HCT116 (cell line): Measurements from ENCODE around the gene LYRM4. TPM values are rescaled to one million over a fixed set of nuclear protein-coding genes. Genes with fewer than 3 reads are reported as not detected.

Experiments used
- ATAC-seq: fragments of 200-7000 bp; cut with Tn5 transposase; 2 replicates; pipeline ENCODE4 v1.9.1; 2020; ENCODE audit warnings: mild to moderate bottlenecking, moderate library complexity
- BruUV-seq: library from RNA; stranded (reverse); fragments of 400-500 nt; replicated peaks from 2 replicates; lab custom pipeline; 2021; lab: Mats Ljungman, UMichigan
- CTCF ChIA-PET: fragments of 300-600 bp; sonication (Branson Sonifier 250); formaldehyde crosslinking; loops from one replicate; lab custom pipeline; 2021; ENCODE audit warnings: antibody characterized with exemption; lab: Charles Lee
- POLR2A ChIA-PET: fragments of 300-600, 350-600 bp; sonication (Branson Sonifier 250); formaldehyde crosslinking; loops from one replicate; lab custom pipeline; 2021; ENCODE audit warnings: antibody characterized with exemption; lab: Charles Lee
- RAD21 ChIA-PET, 2 experiments: fragments of 300-600 bp; sonication (Branson Sonifier 250); formaldehyde crosslinking; loops; one replicate each; lab custom pipeline; 2023; ENCODE audit warnings: low total read pairs in 2 of 2; ENCODE audit not compliant: uncharacterized antibody in 2 of 2, unreplicated experiment in 2 of 2, low non-redundant PET in 1 of 2; lab: Charles Lee
- DNase-seq: peaks from one replicate; pipeline ENCODE4 v3.0.0-alpha.2; 2010; ENCODE audit warnings: low read depth, low spot score
- H2AFZ ChIP-seq: fragments of 200-600 bp; shearing (Covaris generic), sonication (generic); 2 replicates; pipeline ENCODE4 v1.6.1; 2017; ENCODE audit warnings: low read depth, mixed run types, mixed read lengths, antibody characterized with exemption, low read length; ENCODE audit not compliant: poor library complexity, severe bottlenecking
- H3K27ac ChIP-seq: 2 replicates; pipeline ENCODE4 v1.5.1; 2012; ENCODE audit warnings: low read depth, low read length
- H3K27me3 ChIP-seq: fragments of 200-600 bp; sonication (generic); 2 replicates; pipeline ENCODE4 v1.6.1; 2016; ENCODE audit warnings: mixed run types, low read length, mixed read lengths; ENCODE audit not compliant: insufficient read depth
- H3K36me3 ChIP-seq, 2 experiments: fragments of 200-500 bp in 1 of 2; fragments of 200-600 bp in 1 of 2; sonication (Bioruptor generic) in 1 of 2; sonication (generic) in 1 of 2; 2 replicates each; pipeline versions ENCODE4 v1.5.1 to v1.6.1; 2014 to 2016; ENCODE audit warnings: low read length in 2 of 2, inconsistent platforms in 1 of 2, mixed read lengths in 1 of 2, mixed run types in 1 of 2; ENCODE audit not compliant: insufficient read depth in 2 of 2, control insufficient read depth in 1 of 2
- H3K4me1 ChIP-seq, 2 experiments: fragments of 200-600 bp in 1 of 2; sonication (generic) in 1 of 2; 2 replicates each; pipeline versions ENCODE4 v1.5.1 to v1.6.1; 2012 to 2017; ENCODE audit warnings: low read length in 2 of 2, inconsistent platforms in 1 of 2, mild to moderate bottlenecking in 1 of 2, mixed read lengths in 1 of 2, mixed run types in 1 of 2, moderate library complexity in 1 of 2; ENCODE audit not compliant: insufficient read depth in 2 of 2, control insufficient read depth in 1 of 2
- H3K4me2 ChIP-seq: fragments of 200-600 bp; sonication (generic); 2 replicates; pipeline ENCODE4 v1.6.1; 2017; ENCODE audit warnings: mixed run types, low read length, mixed read lengths
- H3K4me3 ChIP-seq, 2 experiments: fragments of 200-600 bp in 1 of 2; sonication (generic) in 1 of 2; replicated peaks in 1 of 2; 2 replicates each; pipeline ENCODE4 v1.5.1; 2011 to 2016; ENCODE audit warnings: low read length in 2 of 2, control low read depth in 1 of 2, low read depth in 1 of 2, mild to moderate bottlenecking in 1 of 2, mixed read lengths in 1 of 2, mixed run types in 1 of 2
- H3K79me2 ChIP-seq: fragments of 200-600 bp; sonication (generic); 2 replicates; pipeline ENCODE4 v1.6.1; 2017; ENCODE audit warnings: mild to moderate bottlenecking, mixed run types, low read length, moderate library complexity, mixed read lengths; ENCODE audit not compliant: insufficient read depth
- H3K9ac ChIP-seq: fragments of 200-600 bp; sonication (generic); 2 replicates; pipeline ENCODE4 v1.6.1; 2016; ENCODE audit warnings: low read length, mixed read lengths
- H3K9me2 ChIP-seq: fragments of 200-600 bp; sonication (generic), shearing (Covaris generic); 2 replicates; pipeline ENCODE4 v1.6.1; 2017; ENCODE audit warnings: mixed run types, mild to moderate bottlenecking, moderate library complexity; ENCODE audit not compliant: insufficient read depth
- H3K9me3 ChIP-seq, 2 experiments: fragments of 200-500 bp in 1 of 2; fragments of 200-600 bp in 1 of 2; sonication (Bioruptor generic) in 1 of 2; sonication (generic) in 1 of 2; 2 replicates each; pipeline ENCODE4 v1.6.1; 2014 to 2017; ENCODE audit warnings: low read length in 2 of 2, mixed read lengths in 2 of 2, inconsistent platforms in 1 of 2, low read depth in 1 of 2, mild to moderate bottlenecking in 1 of 2, mixed run types in 1 of 2, moderate library complexity in 1 of 2; ENCODE audit not compliant: control insufficient read depth in 1 of 2, insufficient read depth in 1 of 2
- H4K20me1 ChIP-seq: fragments of 200-600 bp; sonication (generic), shearing (Covaris generic); 2 replicates; pipeline ENCODE4 v1.6.1; 2017; ENCODE audit warnings: mixed run types, mild to moderate bottlenecking, moderate library complexity; ENCODE audit not compliant: insufficient read depth
- CBX3 ChIP-seq: IDR thresholded peaks from 2 replicates; pipeline ENCODE4 v1.6.1; 2012; ENCODE audit warnings: low read depth
- EZH2phosphoT487 ChIP-seq: fragments of 200-600 bp; IDR thresholded peaks from 2 replicates; pipeline ENCODE4 v1.6.1; 2018; ENCODE audit warnings: antibody characterized with exemption, borderline replicate concordance
- POLR2A ChIP-seq: IDR thresholded peaks from 2 replicates; pipeline ENCODE4 v1.7.0; 2011; ENCODE audit warnings: borderline replicate concordance; ENCODE audit not compliant: insufficient read depth, insufficient read length; ENCODE audit errors: extremely low read depth
- RAD21 ChIP-seq: IDR thresholded peaks from 2 replicates; pipeline ENCODE4 v1.6.1; 2012; ENCODE audit warnings: low read depth, mild to moderate bottlenecking
- SIN3A ChIP-seq: IDR thresholded peaks from 2 replicates; pipeline ENCODE4 v1.6.1; 2012; ENCODE audit warnings: low read depth
- SRF ChIP-seq: IDR thresholded peaks from 2 replicates; pipeline ENCODE4 v1.6.1; 2012; ENCODE audit warnings: low read depth
- TCF7L2 ChIP-seq: IDR thresholded peaks from 2 replicates; pipeline ENCODE4 v1.7.0; 2011; ENCODE audit warnings: borderline replicate concordance, inconsistent platforms; ENCODE audit not compliant: insufficient read depth, insufficient read length; ENCODE audit errors: extremely low read depth
- YY1 ChIP-seq: IDR thresholded peaks from 2 replicates; pipeline ENCODE4 v1.6.1; 2011; ENCODE audit warnings: low read length, low read depth, moderate library complexity, mild to moderate bottlenecking; ENCODE audit not compliant: insufficient replicate concordance; ENCODE audit errors: extremely low read depth
- ZFX ChIP-seq: fragments of 450-650 bp; IDR thresholded peaks from 2 replicates; pipeline ENCODE4 v1.6.1; 2017
- intact Hi-C: fragments of 100-400 bp; cut with micrococcal nuclease; formaldehyde crosslinking; loops from 2 replicates; pipeline ENCODE4 v1.10.0; 2022
- total RNA-seq: library from RNA; stranded (reverse); gene quantifications from one replicate; pipeline ENCODE4 v1.2.1, GENCODE V29; 2021; ENCODE audit not compliant: unreplicated experiment
- TF ChIP-seq, protein P1 (sequence below), 3 experiments: fragments of 200-600 bp in 1 of 3; sonication (generic) in 1 of 3; IDR thresholded peaks in 2 of 3; conservative IDR thresholded peaks in 1 of 3; 2 replicates each; pipeline ENCODE4 v1.5.1; 2012 to 2017; ENCODE audit warnings: low read depth in 2 of 3, low read length in 2 of 3, antibody characterized with exemption in 1 of 3, borderline replicate concordance in 1 of 3, control low read depth in 1 of 3, mild to moderate bottlenecking in 1 of 3, mixed read lengths in 1 of 3, mixed run types in 1 of 3, moderate library complexity in 1 of 3; ENCODE audit not compliant: insufficient read depth in 1 of 3
- TF ChIP-seq, protein P2 (sequence below): IDR thresholded peaks from 2 replicates; pipeline ENCODE4 v1.6.1; 2012

The LYRM4 gene
- total RNA-seq, 1 experiment from 2014 or later, result 30.1 TPM

DNA sequence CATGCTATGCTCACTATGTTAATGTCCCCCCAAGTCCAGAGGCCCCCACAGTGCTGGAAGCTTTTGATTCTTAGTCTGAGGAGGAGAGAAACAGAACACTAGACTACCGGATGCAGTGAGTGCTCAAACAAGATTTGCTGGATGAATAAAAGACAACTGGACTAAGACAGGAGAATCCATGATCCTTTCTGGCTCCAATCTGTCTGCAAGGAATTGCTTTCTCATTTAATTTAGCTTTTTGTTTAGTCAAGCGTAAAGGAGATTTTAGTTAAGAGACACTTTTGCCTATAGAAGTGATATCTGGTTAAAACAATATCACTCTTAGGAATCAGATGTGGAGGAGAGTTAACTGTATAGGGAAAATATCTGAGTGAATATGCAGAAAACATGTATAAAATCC, 13.5 kb downstream of the LYRM4 start:
- DNase-seq (no peak), ATAC-seq (no peak)
- intact Hi-C loops, result no loop called here
- H3K9me3 ChIP-seq, result no peaks in the 10 kb centered on the region; a peak in 1 of 4 replicates
- CTCF ChIA-PET, result no interaction called here
- peaks cover 68% of the 10 kb centered on the region for H3K79me2 ChIP-seq
- RAD21 ChIA-PET, result interaction anchor here in 1 of 2 experiments (0.7 kb wide), 1 partner anchor 179 kb away, joined by 4 read pairs; no protein-coding TSS in a partner anchor
- POLR2A ChIA-PET, result no interaction called here
- H3K4me3 ChIP-seq, result no peak overlapping the region
- peaks cover 0 to 7% of the 10 kb centered on the region in 2 experiments; a peak in 1 of 4 replicates for H3K4me1 ChIP-seq
- H2AFZ ChIP-seq, result no peak overlapping the region
- BruUV-seq, result no TSS peak
- H4K20me1 ChIP-seq, result no peaks in the 10 kb centered on the region
- no peaks in the 10 kb centered on the region for H3K36me3 ChIP-seq
- no peak overlapping the region for H3K4me2 ChIP-seq
- H3K27ac ChIP-seq, result no peak overlapping the region
- H3K9me2 ChIP-seq, result no peaks in the 10 kb centered on the region
- TF ChIP-seq RAD21 (no peak), YY1 (no peak), POLR2A (no peak), TCF7L2 (no peak), ZFX (no peak), EZH2phosphoT487 (no peak), CBX3 (no peak), SRF (no peak), SIN3A (no peak)
- TF ChIP-seq, protein P1, sequence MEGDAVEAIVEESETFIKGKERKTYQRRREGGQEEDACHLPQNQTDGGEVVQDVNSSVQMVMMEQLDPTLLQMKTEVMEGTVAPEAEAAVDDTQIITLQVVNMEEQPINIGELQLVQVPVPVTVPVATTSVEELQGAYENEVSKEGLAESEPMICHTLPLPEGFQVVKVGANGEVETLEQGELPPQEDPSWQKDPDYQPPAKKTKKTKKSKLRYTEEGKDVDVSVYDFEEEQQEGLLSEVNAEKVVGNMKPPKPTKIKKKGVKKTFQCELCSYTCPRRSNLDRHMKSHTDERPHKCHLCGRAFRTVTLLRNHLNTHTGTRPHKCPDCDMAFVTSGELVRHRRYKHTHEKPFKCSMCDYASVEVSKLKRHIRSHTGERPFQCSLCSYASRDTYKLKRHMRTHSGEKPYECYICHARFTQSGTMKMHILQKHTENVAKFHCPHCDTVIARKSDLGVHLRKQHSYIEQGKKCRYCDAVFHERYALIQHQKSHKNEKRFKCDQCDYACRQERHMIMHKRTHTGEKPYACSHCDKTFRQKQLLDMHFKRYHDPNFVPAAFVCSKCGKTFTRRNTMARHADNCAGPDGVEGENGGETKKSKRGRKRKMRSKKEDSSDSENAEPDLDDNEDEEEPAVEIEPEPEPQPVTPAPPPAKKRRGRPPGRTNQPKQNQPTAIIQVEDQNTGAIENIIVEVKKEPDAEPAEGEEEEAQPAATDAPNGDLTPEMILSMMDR (IDR thresholded peaks at IDR 0.05 in 2 of 3, conservative IDR thresholded peaks at IDR 0.05 in 1 of 3; ENCODE audit: borderline replicate concordance in 1 of 3, insufficient read depth in 1 of 3, low read depth in 2 of 3, low read length in 2 of 3), result no peak
- TF ChIP-seq, protein P2, sequence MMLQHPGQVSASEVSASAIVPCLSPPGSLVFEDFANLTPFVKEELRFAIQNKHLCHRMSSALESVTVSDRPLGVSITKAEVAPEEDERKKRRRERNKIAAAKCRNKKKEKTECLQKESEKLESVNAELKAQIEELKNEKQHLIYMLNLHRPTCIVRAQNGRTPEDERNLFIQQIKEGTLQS, result no peak
- H3K9ac ChIP-seq, result no peak overlapping the region
- no peaks in the 10 kb centered on the region for H3K27me3 ChIP-seq
